Measurements from ENCODE around the gene NACC2. TPM values are rescaled to one million over a fixed set of nuclear protein-coding genes. Genes with fewer than 3 reads are reported as not detected.
A peak's percentile ranks its signal among the peaks of the same experiment; 100 is the strongest.

The NACC2 gene
- total RNA-seq, 6 experiments from 2014 or later = 10.9 to 25.8 (median 13.8) TPM

- DNase-seq = peak in 1 of 3 donors; percentile 31
- Histone ChIP-seq H3K9me3 (no peaks in the 10 kb centered on the region), H3K4me1 (peaks cover 0 to 3% (median 0%) of the 10 kb centered on the region in 4 donors), H3K27me3 (no peaks in the 10 kb centered on the region), H3K27ac (no peak overlapping the region), H3K4me3 (no peak overlapping the region), H3K36me3 (no peaks in the 10 kb centered on the region)
- no peak for ATAC-seq
- WGBS (ENCODE audit: insufficient coverage, low coverage, low lambda C conversion rate, missing lambda C conversion rate) = 77% methylated on average over 9 of the region's 16 CpGs
- intact Hi-C loops (cut with DNase I) = no loop called here
- TF ChIP-seq POLR2A (IDR thresholded peaks at IDR 0.05) = no peak
These were observed 74.9 kb downstream of the NACC2 start for GRCh38 chr9:136020206-136020605.

DNA sequence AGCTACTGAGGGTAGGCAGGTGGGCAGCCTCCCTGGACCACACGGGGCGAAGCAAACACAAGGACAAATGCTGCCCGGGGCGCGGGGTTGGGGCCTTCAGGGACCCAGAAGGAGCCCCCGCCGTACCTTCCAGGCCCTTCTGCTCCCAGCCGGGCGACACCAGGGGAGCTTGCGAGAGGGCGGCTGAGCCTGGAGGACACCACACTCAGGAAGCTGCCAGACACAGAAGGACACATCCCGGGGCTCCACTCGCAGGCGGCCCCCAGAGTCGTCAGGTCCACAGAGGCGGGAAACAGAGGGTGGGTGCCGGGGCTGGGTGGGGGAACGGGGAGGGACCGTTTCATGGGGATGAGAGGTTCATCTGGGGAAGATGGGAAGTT is 75.4 kb downstream of the NACC2 start:
- Histone ChIP-seq H3K9me3 (no peaks in the 10 kb centered on the region), H3K27me3 (no peaks in the 10 kb centered on the region), H3K36me3 (no peaks in the 10 kb centered on the region), H3K4me1 (peaks cover 0 to 1% (median 0%) of the 10 kb centered on the region in 4 donors), H3K4me3 (no peak overlapping the region), H3K27ac (no peak overlapping the region)
- 90% methylated on average over 8 of the region's 19 CpGs for WGBS (ENCODE audit: insufficient coverage, low coverage, low lambda C conversion rate, missing lambda C conversion rate)
- peak in 2 of 3 donors; percentile 46 to 52 for DNase-seq
- TF ChIP-seq POLR2A (IDR thresholded peaks at IDR 0.05) = no peak
- TF ChIP-seq, protein P1, sequence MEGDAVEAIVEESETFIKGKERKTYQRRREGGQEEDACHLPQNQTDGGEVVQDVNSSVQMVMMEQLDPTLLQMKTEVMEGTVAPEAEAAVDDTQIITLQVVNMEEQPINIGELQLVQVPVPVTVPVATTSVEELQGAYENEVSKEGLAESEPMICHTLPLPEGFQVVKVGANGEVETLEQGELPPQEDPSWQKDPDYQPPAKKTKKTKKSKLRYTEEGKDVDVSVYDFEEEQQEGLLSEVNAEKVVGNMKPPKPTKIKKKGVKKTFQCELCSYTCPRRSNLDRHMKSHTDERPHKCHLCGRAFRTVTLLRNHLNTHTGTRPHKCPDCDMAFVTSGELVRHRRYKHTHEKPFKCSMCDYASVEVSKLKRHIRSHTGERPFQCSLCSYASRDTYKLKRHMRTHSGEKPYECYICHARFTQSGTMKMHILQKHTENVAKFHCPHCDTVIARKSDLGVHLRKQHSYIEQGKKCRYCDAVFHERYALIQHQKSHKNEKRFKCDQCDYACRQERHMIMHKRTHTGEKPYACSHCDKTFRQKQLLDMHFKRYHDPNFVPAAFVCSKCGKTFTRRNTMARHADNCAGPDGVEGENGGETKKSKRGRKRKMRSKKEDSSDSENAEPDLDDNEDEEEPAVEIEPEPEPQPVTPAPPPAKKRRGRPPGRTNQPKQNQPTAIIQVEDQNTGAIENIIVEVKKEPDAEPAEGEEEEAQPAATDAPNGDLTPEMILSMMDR (IDR thresholded peaks at IDR 0.05) = no peak
- intact Hi-C loops (cut with DNase I) = no loop called here
- ATAC-seq = no peak

GRCh38 chr9:136019041-136019680 is 75.9 kb downstream of the NACC2 start:
- 73% methylated on average over 10 of the region's 28 CpGs for WGBS (ENCODE audit: insufficient coverage, low coverage, low lambda C conversion rate, missing lambda C conversion rate)
- intact Hi-C loops (cut with DNase I) = no loop called here
- H3K27ac ChIP-seq = no peak overlapping the region
- DNase-seq = peak in 1 of 3 donors; percentile 37
- no peaks in the 10 kb centered on the region for H3K27me3 ChIP-seq
- TF ChIP-seq, protein P1 (IDR thresholded peaks at IDR 0.05) = no peak
- TF ChIP-seq POLR2A (IDR thresholded peaks at IDR 0.05) = no peak
- no peak for ATAC-seq
- H3K9me3 ChIP-seq = no peaks in the 10 kb centered on the region
- H3K4me3 ChIP-seq = no peak overlapping the region
- no peaks in the 10 kb centered on the region for H3K4me1 ChIP-seq
- H3K36me3 ChIP-seq = no peaks in the 10 kb centered on the region

DNA sequence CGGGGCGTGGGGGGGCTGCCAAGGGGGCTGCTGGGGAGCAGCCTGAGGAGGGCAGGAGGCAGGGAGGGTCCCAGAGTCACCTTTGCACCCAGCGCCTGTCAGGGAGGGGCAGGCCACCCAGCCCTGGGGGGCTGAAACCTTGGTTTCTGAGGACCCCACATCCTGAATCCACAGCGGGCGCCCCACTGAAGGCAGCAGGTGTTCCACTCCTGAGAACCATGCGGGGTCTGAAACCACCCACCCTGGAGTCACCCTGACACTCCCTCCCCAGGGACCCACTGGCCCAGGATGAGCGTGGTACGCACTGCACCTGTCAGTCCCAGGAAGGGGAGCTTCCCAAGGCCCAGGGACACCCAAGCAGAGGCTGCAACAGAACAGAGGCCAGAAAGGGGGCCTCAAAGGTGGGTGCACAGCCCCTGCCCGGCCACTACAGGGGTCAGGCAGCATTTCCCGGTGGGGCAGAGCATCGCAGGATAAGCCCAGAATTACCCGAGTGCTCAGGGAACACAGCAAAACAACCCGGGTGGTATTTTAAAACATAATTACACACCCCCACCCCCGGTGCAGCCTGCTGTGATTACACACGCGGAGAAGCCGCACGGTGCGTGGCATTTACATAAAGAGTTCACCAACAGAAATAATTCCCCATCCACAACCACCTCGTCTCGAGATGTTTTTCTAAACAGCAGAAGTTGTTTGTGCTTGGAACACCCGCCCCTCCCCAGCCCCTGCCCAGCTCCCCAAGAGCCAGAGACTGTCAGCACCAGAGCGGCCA is 76.6 kb downstream of the NACC2 start:
- H3K27ac ChIP-seq = no peak overlapping the region
- WGBS (ENCODE audit: insufficient coverage, low coverage, low lambda C conversion rate, missing lambda C conversion rate) = 79% methylated on average over 7 of the region's 23 CpGs

More for the DNA sequence above, 76.6 kb downstream of the NACC2 start:
- intact Hi-C loops (cut with DNase I) = no loop called here
- no peak for ATAC-seq
- DNase-seq = peak in 1 of 3 donors; percentile 46
- Histone ChIP-seq H3K4me1 (no peaks in the 10 kb centered on the region), H3K36me3 (no peaks in the 10 kb centered on the region), H3K9me3 (no peaks in the 10 kb centered on the region), H3K27me3 (no peaks in the 10 kb centered on the region), H3K4me3 (no peak overlapping the region)
- TF ChIP-seq, protein P1 (IDR thresholded peaks at IDR 0.05) = no peak
- TF ChIP-seq POLR2A (IDR thresholded peaks at IDR 0.05) = no peak

All from right lobe of liver (tissue), 6 donors.